OCI-LY3 (cell line): ENCODE data around the gene RAP1A.

ENCODE experiments used
- H2AFZ ChIP-seq: fragments of 200-600, 300-600 bp; shearing (Covaris generic); 2 replicates; pipeline ENCODE4 v1.6.0; 2014; ENCODE audit warnings: antibody characterized with exemption, low read depth, low read length
- H3K27ac ChIP-seq: fragments of 200-600, 300-600 bp; sonication (generic); 2 replicates; pipeline ENCODE4 v1.5.1; 2014; ENCODE audit warnings: mild to moderate bottlenecking, low read length, moderate library complexity, mixed read lengths
- H3K27me3 ChIP-seq: fragments of 200-600, 300-600 bp; sonication (generic); 2 replicates; pipeline ENCODE4 v1.6.1; 2014; ENCODE audit warnings: low read depth, low read length, mixed read lengths
- H3K36me3 ChIP-seq: fragments of 200-600, 300-600 bp; sonication (generic); replicated peaks from 2 replicates; pipeline ENCODE3; 2014; ENCODE audit warnings: low read depth, low read length, mixed read lengths
- H3K4me1 ChIP-seq: fragments of 300-600, 200-600 bp; sonication (generic); 2 replicates; pipeline ENCODE4 v1.6.1; 2014; ENCODE audit warnings: low read length, mixed read lengths
- H3K4me2 ChIP-seq: fragments of 200-600, 300-600 bp; sonication (generic); 2 replicates; pipeline ENCODE4 v1.6.1; 2014; ENCODE audit warnings: low read length, mixed read lengths
- H3K4me3 ChIP-seq: fragments of 300-600, 200-600 bp; sonication (generic); 2 replicates; pipeline ENCODE4 v1.5.1; 2014; ENCODE audit warnings: antibody characterized with exemption, mild to moderate bottlenecking, low read length, moderate library complexity
- H3K79me2 ChIP-seq: fragments of 300-600, 200-600 bp; shearing (Covaris generic); 2 replicates; pipeline ENCODE4 v1.6.1; 2014; ENCODE audit warnings: mild to moderate bottlenecking, low read length, mixed read lengths
- H3K9ac ChIP-seq: fragments of 300-600, 200-600 bp; shearing (Covaris generic); 2 replicates; pipeline ENCODE4 v1.6.0; 2014; ENCODE audit warnings: mild to moderate bottlenecking, low read length, moderate library complexity
- H3K9me3 ChIP-seq: fragments of 200-600, 300-600 bp; shearing (Covaris generic); 2 replicates; pipeline ENCODE4 v1.6.1; 2014; ENCODE audit warnings: low read length, mixed read lengths; ENCODE audit not compliant: insufficient read depth
- H4K20me1 ChIP-seq: fragments of 200-600, 300-600 bp; sonication (generic); 2 replicates; pipeline ENCODE4 v1.6.1; 2016; ENCODE audit warnings: low read length, mixed read lengths; ENCODE audit not compliant: insufficient read depth
- EZH2phosphoT487 ChIP-seq: fragments of 200-600 bp; shearing (Covaris generic); IDR thresholded peaks from 2 replicates; pipeline ENCODE4 v1.6.1; 2018; ENCODE audit warnings: antibody characterized with exemption, mixed run types, low read depth
- TF ChIP-seq, protein P1 (sequence below): fragments of 200-600, 300-600 bp; sonication (generic); IDR thresholded peaks from 2 replicates; pipeline ENCODE4 v1.5.1; 2014; ENCODE audit warnings: antibody characterized with exemption, low read length, low read depth

RAP1A gene

DNA sequence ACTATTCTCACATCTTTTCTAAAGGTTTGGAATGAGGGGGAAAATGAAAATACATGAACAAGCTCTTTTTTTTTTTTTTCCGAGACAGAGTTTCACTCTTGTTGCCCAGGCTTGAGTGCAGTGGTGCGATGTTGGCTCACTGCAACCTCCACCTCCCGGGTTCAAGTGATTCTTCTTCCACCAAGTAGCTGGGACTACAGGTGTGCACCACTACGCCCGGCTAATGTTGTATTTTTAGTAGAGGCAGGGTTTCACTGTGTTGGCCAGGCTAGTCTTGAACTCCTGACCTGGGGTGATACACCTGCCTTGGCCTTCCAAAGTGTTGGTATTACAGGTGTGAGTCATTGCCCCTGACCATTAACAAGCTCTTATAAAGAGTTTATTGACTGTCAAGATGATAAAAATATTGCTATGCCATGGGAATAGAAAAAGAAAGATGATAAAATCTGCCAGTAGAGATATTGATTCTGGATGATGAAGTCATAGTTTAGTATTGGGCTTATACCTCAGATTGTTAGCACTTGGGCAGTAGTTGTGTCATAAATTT lies 83.0 kb downstream of the RAP1A start:
- Histone ChIP-seq H3K27ac (no peak overlapping the region), H3K4me2 (no peak overlapping the region), H3K27me3 (no peaks in the 10 kb centered on the region), H2AFZ (no peak overlapping the region), H3K4me3 (no peak overlapping the region), H3K79me2 (peaks cover 27% of the 10 kb centered on the region), H3K4me1 (peaks cover 13% of the 10 kb centered on the region), H4K20me1 (peaks cover 22% of the 10 kb centered on the region), H3K9ac (no peak overlapping the region), H3K36me3 (peaks cover 72% of the 10 kb centered on the region), H3K9me3 (no peaks in the 10 kb centered on the region)
- no peak for TF ChIP-seq EZH2phosphoT487
- TF ChIP-seq, protein P1, sequence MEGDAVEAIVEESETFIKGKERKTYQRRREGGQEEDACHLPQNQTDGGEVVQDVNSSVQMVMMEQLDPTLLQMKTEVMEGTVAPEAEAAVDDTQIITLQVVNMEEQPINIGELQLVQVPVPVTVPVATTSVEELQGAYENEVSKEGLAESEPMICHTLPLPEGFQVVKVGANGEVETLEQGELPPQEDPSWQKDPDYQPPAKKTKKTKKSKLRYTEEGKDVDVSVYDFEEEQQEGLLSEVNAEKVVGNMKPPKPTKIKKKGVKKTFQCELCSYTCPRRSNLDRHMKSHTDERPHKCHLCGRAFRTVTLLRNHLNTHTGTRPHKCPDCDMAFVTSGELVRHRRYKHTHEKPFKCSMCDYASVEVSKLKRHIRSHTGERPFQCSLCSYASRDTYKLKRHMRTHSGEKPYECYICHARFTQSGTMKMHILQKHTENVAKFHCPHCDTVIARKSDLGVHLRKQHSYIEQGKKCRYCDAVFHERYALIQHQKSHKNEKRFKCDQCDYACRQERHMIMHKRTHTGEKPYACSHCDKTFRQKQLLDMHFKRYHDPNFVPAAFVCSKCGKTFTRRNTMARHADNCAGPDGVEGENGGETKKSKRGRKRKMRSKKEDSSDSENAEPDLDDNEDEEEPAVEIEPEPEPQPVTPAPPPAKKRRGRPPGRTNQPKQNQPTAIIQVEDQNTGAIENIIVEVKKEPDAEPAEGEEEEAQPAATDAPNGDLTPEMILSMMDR = no peak

DNA sequence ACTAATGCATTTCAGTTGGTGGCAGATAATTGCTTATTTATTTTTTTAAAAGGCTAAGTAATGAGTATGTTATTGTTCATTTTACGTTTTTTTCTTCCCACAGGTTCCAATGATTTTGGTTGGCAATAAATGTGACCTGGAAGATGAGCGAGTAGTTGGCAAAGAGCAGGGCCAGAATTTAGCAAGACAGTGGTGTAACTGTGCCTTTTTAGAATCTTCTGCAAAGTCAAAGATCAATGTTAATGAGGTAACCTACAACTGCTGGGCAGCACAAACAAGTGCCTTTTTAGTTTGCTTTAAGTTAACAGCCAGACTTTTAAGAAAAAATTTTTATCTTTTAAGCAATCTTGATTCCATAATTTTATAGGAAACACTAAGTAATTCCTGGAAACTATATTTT lies 84.7 kb downstream of the RAP1A start:
- peaks cover 72% of the 10 kb centered on the region for H3K36me3 ChIP-seq
- H3K4me2 ChIP-seq = no peak overlapping the region
- H3K4me3 ChIP-seq = no peak overlapping the region
- peaks cover 3% of the 10 kb centered on the region; the same call in 1 of the 2 replicates for H3K4me1 ChIP-seq
- H2AFZ ChIP-seq = no peak overlapping the region
- no peak overlapping the region for H3K9ac ChIP-seq
- H3K27me3 ChIP-seq = no peaks in the 10 kb centered on the region
- no peak overlapping the region for H3K27ac ChIP-seq
- H3K9me3 ChIP-seq = no peaks in the 10 kb centered on the region
- TF ChIP-seq, protein P1 = no peak
- TF ChIP-seq EZH2phosphoT487 = no peak
- H3K79me2 ChIP-seq = peaks cover 31% of the 10 kb centered on the region
- H4K20me1 ChIP-seq = peaks cover 18% of the 10 kb centered on the region; the same call in 1 of the 2 replicates

DNA sequence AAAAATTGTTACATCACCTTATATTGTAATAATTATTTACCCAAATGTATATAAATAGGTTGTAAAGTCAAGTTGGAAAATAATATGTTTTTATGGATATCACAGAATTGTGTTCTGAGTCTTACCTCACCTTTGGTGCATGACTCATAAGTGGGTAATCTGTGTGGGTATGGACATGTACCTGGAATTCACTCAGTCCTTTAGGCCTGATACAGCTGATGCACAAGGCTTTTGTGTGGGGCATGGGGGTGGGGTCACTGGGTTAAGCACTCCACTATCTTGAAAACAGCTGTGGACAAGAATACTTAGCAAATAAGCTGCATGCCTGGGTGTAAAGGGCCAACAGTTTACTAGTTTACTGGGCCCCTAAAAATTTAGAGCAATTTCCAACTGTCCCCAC lies 85.2 kb downstream of the RAP1A start:
- Histone ChIP-seq H3K36me3 (peaks cover 72% of the 10 kb centered on the region), H3K27me3 (no peaks in the 10 kb centered on the region), H3K27ac (no peak overlapping the region), H3K9ac (no peak overlapping the region), H2AFZ (no peak overlapping the region), H3K4me2 (no peak overlapping the region), H4K20me1 (peaks cover 17% of the 10 kb centered on the region; the same call in 1 of the 2 replicates), H3K79me2 (peaks cover 29% of the 10 kb centered on the region), H3K9me3 (no peaks in the 10 kb centered on the region), H3K4me3 (no peak overlapping the region), H3K4me1 (peaks cover 3% of the 10 kb centered on the region; the same call in 1 of the 2 replicates)
- TF ChIP-seq, protein P1 = no peak
- no peak for TF ChIP-seq EZH2phosphoT487

GRCh38 chr1:111705841-111706240 lies 86.3 kb downstream of the RAP1A start:
- H3K9ac ChIP-seq = no peak overlapping the region
- H3K79me2 ChIP-seq = peaks cover 19% of the 10 kb centered on the region
- TF ChIP-seq, protein P1 = no peak
- TF ChIP-seq EZH2phosphoT487 = no peak
- peaks cover 69% of the 10 kb centered on the region for H3K36me3 ChIP-seq
- no peaks in the 10 kb centered on the region for H3K9me3 ChIP-seq
- no peak overlapping the region for H2AFZ ChIP-seq
- no peak overlapping the region for H3K27ac ChIP-seq
- H3K4me1 ChIP-seq = peaks cover 3% of the 10 kb centered on the region; the same call in 1 of the 2 replicates
- no peak overlapping the region for H3K4me3 ChIP-seq
- no peak overlapping the region for H3K4me2 ChIP-seq
- H3K27me3 ChIP-seq = no peaks in the 10 kb centered on the region
- H4K20me1 ChIP-seq = peaks cover 14% of the 10 kb centered on the region
